Tibial nerve (tissue), 4 donors: ENCODE data around the gene CLN3. TPM values are rescaled to one million over a fixed set of nuclear protein-coding genes. Genes with fewer than 3 reads are reported as not detected.
"Not testable (repeated sequence)": the region's sequence is repeated elsewhere in the genome, so short reads cannot be mapped to it uniquely, and the experiment has no call there.

Source experiments
- DNase-seq, 2 donors: peaks; one replicate each; pipeline ENCODE4 v3.0.0-alpha.2; 2019; ENCODE audit warnings: low spot score in 2 of 2
- H3K27ac ChIP-seq, 4 donors: fragments of 200-600 bp; sonication (generic) in 3 of 4; one replicate each; pipeline ENCODE4 v1.5.1; 2017 to 2019; ENCODE audit warnings: mild to moderate bottlenecking in 1 of 4
- H3K27me3 ChIP-seq, 2 donors: fragments of 200-600 bp; sonication (generic) in 1 of 2; one replicate each; pipeline versions ENCODE4 v1.5.1 to v1.6.0; 2017 to 2019
- H3K36me3 ChIP-seq, 3 donors: fragments of 200-600 bp; sonication (generic); one replicate each; pipeline ENCODE4 v1.5.1; 2018 to 2019
- H3K4me1 ChIP-seq, 4 donors: fragments of 200-600 bp; sonication (generic) in 3 of 4; one replicate each; pipeline ENCODE4 v1.5.1; 2017 to 2019
- H3K4me3 ChIP-seq, 4 donors: fragments of 200-600 bp; sonication (generic) in 3 of 4; one replicate each; pipeline ENCODE4 v1.5.1; 2017 to 2019; ENCODE audit warnings: mild to moderate bottlenecking in 1 of 4, moderate library complexity in 1 of 4
- H3K9me3 ChIP-seq, 4 donors: fragments of 200-600 bp; sonication (generic) in 3 of 4; one replicate each; pipeline ENCODE4 v1.5.1; 2017 to 2019
- EP300 ChIP-seq, 2 donors: sonication (generic); formaldehyde crosslinking; IDR thresholded peaks; one replicate each; pipeline ENCODE4 v1.6.1; 2017; ENCODE audit warnings: antibody characterized with exemption in 2 of 2, mild to moderate bottlenecking in 1 of 2
- POLR2A ChIP-seq, 2 donors: fragments of 450-650 bp; IDR thresholded peaks; one replicate each; pipeline ENCODE4 v1.6.1; 2017; ENCODE audit warnings: antibody characterized with exemption in 2 of 2, mild to moderate bottlenecking in 2 of 2, moderate library complexity in 2 of 2
- WGBS, 2 donors: methylation state at CpG; one replicate each; pipeline ENCODE4 v1.1.5; 2018; 5-methylcytosine and 5-hydroxymethylcytosine counted together
- total RNA-seq, 4 donors: library from RNA; depleted of rRNA; stranded (reverse); fragments of >200 nt; gene quantifications; one replicate each; pipeline ENCODE4 v1.1.0, GENCODE V29; 2016
- TF ChIP-seq, protein P1 (sequence below), 5 experiments: fragments of 200-600 bp in 3 of 5; fragments of 450-650 bp in 2 of 5; sonication (generic) in 3 of 5; IDR thresholded peaks; one replicate each; pipeline ENCODE4 v1.5.1; 2016 to 2019; ENCODE audit warnings: antibody characterized with exemption in 5 of 5, mild to moderate bottlenecking in 3 of 5, moderate library complexity in 2 of 5

The CLN3 gene
- total RNA-seq, 4 donors from 2014 or later: 25.8 to 45.1 (median 29.7) TPM

DNA sequence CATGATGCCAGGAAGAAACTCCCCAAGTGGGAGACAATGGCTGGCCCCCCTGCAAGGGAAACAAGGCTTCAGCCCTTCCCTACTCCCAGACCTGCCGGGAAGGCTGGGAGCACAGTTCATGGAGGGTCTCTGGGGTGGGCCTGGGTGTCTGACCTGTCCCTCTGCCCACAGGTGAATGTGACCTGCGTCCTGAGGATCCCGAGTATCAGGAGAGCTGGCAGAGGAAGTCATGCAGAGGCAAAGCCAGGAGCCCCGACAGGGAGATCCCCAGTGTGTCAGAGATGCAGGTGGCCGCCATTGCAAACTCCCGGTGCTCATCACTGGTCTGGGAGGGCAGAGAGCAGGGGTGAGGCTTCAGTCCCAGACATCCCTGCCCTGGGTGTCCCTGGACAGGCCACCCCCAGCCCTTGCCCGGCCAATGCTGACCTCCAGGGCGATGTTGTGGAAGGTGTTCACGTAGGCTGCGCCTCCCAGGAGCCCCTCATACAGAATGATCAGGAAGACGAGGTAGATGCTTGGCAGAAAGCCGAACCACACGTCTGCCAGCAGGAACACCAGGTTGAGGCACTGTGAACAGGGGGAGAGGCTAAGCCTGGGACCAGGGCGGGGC lies 14.5 kb downstream of the CLN3 start:
- TF ChIP-seq EP300 (IDR thresholded peaks at IDR 0.05) (no peak), POLR2A (IDR thresholded peaks at IDR 0.05) (no peak)
- TF ChIP-seq, protein P1, sequence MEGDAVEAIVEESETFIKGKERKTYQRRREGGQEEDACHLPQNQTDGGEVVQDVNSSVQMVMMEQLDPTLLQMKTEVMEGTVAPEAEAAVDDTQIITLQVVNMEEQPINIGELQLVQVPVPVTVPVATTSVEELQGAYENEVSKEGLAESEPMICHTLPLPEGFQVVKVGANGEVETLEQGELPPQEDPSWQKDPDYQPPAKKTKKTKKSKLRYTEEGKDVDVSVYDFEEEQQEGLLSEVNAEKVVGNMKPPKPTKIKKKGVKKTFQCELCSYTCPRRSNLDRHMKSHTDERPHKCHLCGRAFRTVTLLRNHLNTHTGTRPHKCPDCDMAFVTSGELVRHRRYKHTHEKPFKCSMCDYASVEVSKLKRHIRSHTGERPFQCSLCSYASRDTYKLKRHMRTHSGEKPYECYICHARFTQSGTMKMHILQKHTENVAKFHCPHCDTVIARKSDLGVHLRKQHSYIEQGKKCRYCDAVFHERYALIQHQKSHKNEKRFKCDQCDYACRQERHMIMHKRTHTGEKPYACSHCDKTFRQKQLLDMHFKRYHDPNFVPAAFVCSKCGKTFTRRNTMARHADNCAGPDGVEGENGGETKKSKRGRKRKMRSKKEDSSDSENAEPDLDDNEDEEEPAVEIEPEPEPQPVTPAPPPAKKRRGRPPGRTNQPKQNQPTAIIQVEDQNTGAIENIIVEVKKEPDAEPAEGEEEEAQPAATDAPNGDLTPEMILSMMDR (IDR thresholded peaks at IDR 0.05): no peak

DNA sequence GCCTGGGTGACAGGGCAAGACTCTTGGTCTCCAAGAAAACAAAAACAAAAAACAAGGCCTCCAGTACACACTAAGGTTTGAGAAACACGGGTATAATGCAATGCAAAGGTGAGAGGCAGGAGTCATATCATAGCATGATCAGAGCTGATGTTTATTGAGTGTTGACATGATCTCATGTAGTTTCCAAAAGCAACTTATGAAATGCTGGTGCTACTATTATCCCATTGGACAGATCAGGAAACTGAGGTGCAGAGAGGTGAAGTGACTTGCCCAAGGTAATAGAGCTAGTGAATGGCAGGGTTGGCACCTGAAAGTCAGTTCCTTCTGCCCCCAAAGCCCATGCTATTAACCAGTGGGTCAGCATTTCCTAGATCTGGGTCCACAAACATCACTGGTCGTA lies 16.7 kb downstream of the CLN3 start:
- peaks cover 0 to 77% (median 9%) of the 10 kb centered on the region in 3 donors for H3K36me3 ChIP-seq
- no peaks in the 10 kb centered on the region for H3K9me3 ChIP-seq
- no peak for DNase-seq
- no peaks in the 10 kb centered on the region for H3K4me1 ChIP-seq
- 81 to 91% methylated on average over 2 of the region's 2 CpGs for WGBS, 2 donors
- no peak for TF ChIP-seq POLR2A (IDR thresholded peaks at IDR 0.05)
- TF ChIP-seq EP300 (IDR thresholded peaks at IDR 0.05): no peak
- TF ChIP-seq, protein P1 (IDR thresholded peaks at IDR 0.05): no peak
- no peak overlapping the region for H3K4me3 ChIP-seq
- H3K27ac ChIP-seq: no peak overlapping the region
- H3K27me3 ChIP-seq: no peaks in the 10 kb centered on the region

More for the DNA sequence above, 14.5 kb downstream of the CLN3 start:
- 87 to 90% methylated on average over 14 of the region's 14 CpGs for WGBS, 2 donors
- Histone ChIP-seq H3K4me1 (no peaks in the 10 kb centered on the region), H3K9me3 (no peaks in the 10 kb centered on the region), H3K27ac (no peak overlapping the region), H3K36me3 (peaks cover 0 to 94% (median 9%) of the 10 kb centered on the region in 3 donors), H3K27me3 (no peaks in the 10 kb centered on the region), H3K4me3 (no peak overlapping the region)
- no peak for DNase-seq

DNA sequence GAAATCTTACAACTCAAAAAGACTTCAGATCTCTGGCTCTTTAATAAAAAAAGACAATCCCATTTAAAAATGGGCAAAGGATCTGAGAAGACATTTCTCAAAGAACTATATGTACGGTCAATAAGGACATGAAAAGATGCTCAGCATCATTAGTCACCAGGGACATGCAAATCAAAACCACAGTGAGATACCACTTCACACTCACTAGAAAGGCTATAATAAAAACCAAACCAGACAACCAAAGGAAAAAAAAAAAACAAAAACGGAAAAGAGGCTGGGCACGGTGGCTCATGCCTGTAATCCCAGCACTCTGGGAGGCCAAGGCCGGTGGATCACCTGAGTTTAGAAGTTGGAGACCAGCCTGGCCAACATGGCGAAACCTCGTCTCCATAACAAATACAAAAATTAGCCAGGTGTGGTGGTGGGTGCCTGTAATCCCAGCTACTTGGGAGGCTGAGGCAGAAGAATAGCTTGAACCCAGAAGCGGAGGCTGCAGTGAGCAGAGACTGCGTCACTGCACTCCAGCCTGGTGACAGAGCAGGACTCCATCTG lies 18.1 kb downstream of the CLN3 start:
- H3K4me3 ChIP-seq: no peak overlapping the region
- H3K27ac ChIP-seq: no peak overlapping the region
- no peak for TF ChIP-seq EP300 (IDR thresholded peaks at IDR 0.05)
- TF ChIP-seq, protein P1 (IDR thresholded peaks at IDR 0.05): no peak
- no peak for TF ChIP-seq POLR2A (IDR thresholded peaks at IDR 0.05)
- DNase-seq: no peak
- H3K27me3 ChIP-seq: no peaks in the 10 kb centered on the region
- H3K4me1 ChIP-seq: no peaks in the 10 kb centered on the region
- WGBS, 2 donors: 92 to 94% methylated on average over 8 of the region's 8 CpGs
- H3K9me3 ChIP-seq: no peaks in the 10 kb centered on the region
- peaks cover 0 to 62% (median 9%) of the 10 kb centered on the region in 3 donors for H3K36me3 ChIP-seq

DNA sequence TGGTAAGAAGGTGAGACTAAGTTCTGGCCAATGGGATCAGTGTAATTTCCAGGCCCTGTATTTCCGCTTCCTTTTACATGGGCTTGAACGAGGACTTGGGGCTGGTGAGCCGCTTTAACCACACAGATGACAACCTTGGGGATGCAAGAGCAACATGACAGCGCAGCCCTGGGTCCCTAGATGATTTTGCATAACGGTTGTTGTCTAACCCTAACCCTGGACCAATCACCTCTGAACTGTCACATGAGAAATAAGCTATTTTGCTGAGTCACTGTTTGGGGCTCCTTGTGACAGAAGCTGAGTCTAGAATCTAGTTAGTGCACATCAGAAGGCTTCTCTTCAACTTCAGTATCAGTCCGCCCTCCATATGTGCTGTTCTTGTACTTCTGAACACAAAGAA lies 44.8 kb downstream of the CLN3 start:
- H3K27me3 ChIP-seq, H3K4me3 ChIP-seq, H3K36me3 ChIP-seq, H3K4me1 ChIP-seq, DNase-seq, H3K27ac ChIP-seq, H3K9me3 ChIP-seq: not testable (repeated sequence)
- WGBS, 2 donors: no CpG with 5 or more reads among the region's 6 CpGs

DNA sequence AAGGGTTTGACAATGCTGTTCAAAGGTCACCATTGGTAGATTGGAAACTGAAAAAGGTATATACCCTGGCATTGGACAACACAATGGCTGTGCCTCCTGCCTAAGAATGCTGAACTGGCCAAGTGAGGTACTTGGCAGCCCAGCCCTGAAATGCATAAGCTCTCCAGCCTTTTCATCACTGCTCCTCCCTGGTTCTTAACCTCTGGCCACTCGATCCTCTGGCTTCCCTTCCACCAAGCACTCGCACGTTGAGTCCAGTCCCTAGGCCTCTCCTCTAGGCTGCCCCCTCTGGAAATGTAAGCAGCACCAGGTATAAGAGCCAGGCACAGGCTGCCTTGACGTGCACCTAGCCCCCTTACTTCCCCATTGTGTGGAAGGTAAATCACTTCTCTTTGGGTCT lies 45.5 kb downstream of the CLN3 start:
- H3K27me3 ChIP-seq, DNase-seq, H3K27ac ChIP-seq, H3K36me3 ChIP-seq, H3K4me1 ChIP-seq, H3K9me3 ChIP-seq, H3K4me3 ChIP-seq: not testable (repeated sequence)
- WGBS, 2 donors: no CpG with 5 or more reads among the region's 4 CpGs

DNA sequence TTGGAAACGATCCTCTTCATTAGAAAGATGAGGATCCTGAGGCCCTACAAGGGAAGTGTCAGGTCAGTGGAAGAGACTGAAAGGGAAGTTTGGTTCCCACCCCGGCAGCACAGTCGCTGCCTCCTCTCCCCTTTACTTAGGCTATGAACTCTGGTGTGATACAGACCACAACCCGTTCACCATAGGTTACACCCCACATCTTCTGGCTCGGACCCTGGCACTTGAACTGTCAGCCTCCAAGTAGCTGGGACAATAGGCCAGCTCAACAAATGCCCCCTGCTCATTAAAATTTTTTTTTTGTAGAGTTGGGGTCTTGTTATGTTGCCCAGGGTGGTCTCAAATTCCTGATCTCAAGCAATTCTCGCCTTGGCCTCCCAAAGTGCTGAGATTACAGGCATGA lies 47.9 kb downstream of the CLN3 start:
- not testable (repeated sequence) for H3K4me3 ChIP-seq, H3K4me1 ChIP-seq, H3K36me3 ChIP-seq, DNase-seq, H3K27ac ChIP-seq, H3K27me3 ChIP-seq, H3K9me3 ChIP-seq
- WGBS, 2 donors: 80% methylated on average over 1 of the region's 6 CpGs; no CpG with 5 or more reads in 1 of the 2 donors

DNA sequence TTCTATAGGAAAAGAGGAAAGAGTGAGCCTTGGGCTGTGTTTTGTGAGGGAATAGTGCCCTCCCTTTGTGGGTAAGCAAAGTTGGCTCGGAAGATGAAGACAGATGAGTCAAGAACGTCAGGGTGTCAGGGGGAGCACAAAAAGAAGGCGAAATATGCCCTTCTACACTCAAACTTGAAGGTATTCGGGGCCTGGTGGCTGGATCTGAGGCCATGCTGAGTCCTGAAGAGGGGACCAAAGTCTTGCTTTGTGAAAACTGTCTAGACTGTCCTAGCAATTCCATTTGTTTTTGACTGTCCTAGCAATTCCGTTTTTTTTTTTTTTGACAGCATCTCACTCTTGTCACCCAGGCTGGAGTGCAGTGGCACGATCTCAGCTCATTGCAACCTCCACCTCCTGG lies 53.0 kb downstream of the CLN3 start:
- not testable (repeated sequence) for H3K9me3 ChIP-seq, H3K27me3 ChIP-seq, H3K27ac ChIP-seq, H3K4me3 ChIP-seq, H3K36me3 ChIP-seq, H3K4me1 ChIP-seq, DNase-seq
- WGBS, 2 donors: 58 to 89% methylated on average over 4 of the region's 6 CpGs

DNA sequence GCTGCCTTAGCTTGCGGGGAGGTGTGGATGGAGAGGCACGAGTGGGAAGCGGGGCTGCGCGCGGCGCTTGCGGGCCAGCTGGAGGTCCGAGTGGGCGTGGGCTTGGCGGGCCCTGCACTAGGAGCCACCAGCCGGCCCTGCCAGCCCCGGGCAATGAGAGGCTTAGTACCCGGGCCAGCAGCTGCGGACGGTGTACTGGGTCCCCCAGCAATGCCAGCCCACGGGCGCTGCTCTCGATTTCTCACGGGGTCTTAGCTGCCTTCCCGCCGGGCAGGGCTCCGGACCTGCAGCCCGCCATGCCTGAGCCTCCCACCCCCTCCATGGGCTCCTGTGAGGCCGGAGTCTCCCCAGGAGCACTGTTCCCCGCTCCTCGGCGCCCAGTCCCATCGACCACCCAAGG lies 56.5 kb downstream of the CLN3 start:
- WGBS, 2 donors: 100% methylated on average over 2 of the region's 29 CpGs; no CpG with 5 or more reads in 1 of the 2 donors
- DNase-seq, H3K36me3 ChIP-seq, H3K4me1 ChIP-seq, H3K27ac ChIP-seq, H3K27me3 ChIP-seq, H3K9me3 ChIP-seq, H3K4me3 ChIP-seq: not testable (repeated sequence)
